Memory B cell (primary cell): ENCODE results near the gene RELN.
A peak's percentile ranks its signal among the peaks of the same experiment; 100 is the strongest.

Experiments used
- ATAC-seq: fragments of 150-1000 bp; cut with Tn5 transposase; 2 replicates; pipeline ENCODE4 v1.10.0; 2021; ENCODE audit warnings: low read depth, mild to moderate bottlenecking, moderate library complexity
- DNase-seq, 2 donors: peaks; one replicate each; pipeline ENCODE4 v3.0.0; 2022; ENCODE audit warnings: low spot score in 2 of 2
- H3K27ac Mint-ChIP-seq: one replicate; pipeline ENCODE4 v1.8.0; 2022; ENCODE audit warnings: mild to moderate bottlenecking, moderate library complexity, mixed read lengths
- H3K27me3 Mint-ChIP-seq: one replicate; pipeline ENCODE4 v1.8.0; 2022; ENCODE audit warnings: mixed read lengths
- H3K36me3 Mint-ChIP-seq: one replicate; pipeline ENCODE4 v1.8.0; 2022; ENCODE audit warnings: mild to moderate bottlenecking, mixed read lengths
- H3K4me1 Mint-ChIP-seq: one replicate; pipeline ENCODE4 v1.8.0; 2022; ENCODE audit warnings: mixed read lengths
- H3K4me3 Mint-ChIP-seq: one replicate; pipeline ENCODE4 v1.8.0; 2022; ENCODE audit warnings: mild to moderate bottlenecking, moderate library complexity, mixed read lengths
- H3K9me3 Mint-ChIP-seq: one replicate; pipeline ENCODE4 v1.8.0; 2022; ENCODE audit warnings: mixed read lengths

The RELN gene

GRCh38 chr7:104008107-104008506, 18.6 kb upstream of the RELN start:
- Mint-ChIP-seq H3K36me3 (no peaks in the 10 kb centered on the region), H3K4me3 (no peak overlapping the region), H3K27ac (no peak overlapping the region), H3K9me3 (no peaks in the 10 kb centered on the region), H3K4me1 (no peaks in the 10 kb centered on the region), H3K27me3 (peaks cover 2% of the 10 kb centered on the region)
- no peak for ATAC-seq
- DNase-seq: no peak

- Mint-ChIP-seq H3K4me3 (no peak overlapping the region), H3K36me3 (no peaks in the 10 kb centered on the region), H3K27ac (no peak overlapping the region), H3K27me3 (peaks cover 2% of the 10 kb centered on the region), H3K9me3 (no peaks in the 10 kb centered on the region), H3K4me1 (no peaks in the 10 kb centered on the region)
- ATAC-seq: no peak
- no peak for DNase-seq
These were observed 18.2 kb upstream of the RELN start for GRCh38 chr7:104007614-104008013.

GRCh38 chr7:104005197-104005596, 15.7 kb upstream of the RELN start:
- H3K27ac Mint-ChIP-seq: no peak overlapping the region
- no peaks in the 10 kb centered on the region for H3K4me1 Mint-ChIP-seq
- no peak overlapping the region for H3K4me3 Mint-ChIP-seq
- H3K36me3 Mint-ChIP-seq: no peaks in the 10 kb centered on the region
- ATAC-seq (no peak), DNase-seq (no peak)
- H3K9me3 Mint-ChIP-seq: no peaks in the 10 kb centered on the region
- H3K27me3 Mint-ChIP-seq: peaks cover 2% of the 10 kb centered on the region

GRCh38 chr7:103996639-103997038, 7.2 kb upstream of the RELN start:
- DNase-seq (no peak), ATAC-seq (no peak)
- Mint-ChIP-seq H3K4me1 (no peaks in the 10 kb centered on the region), H3K36me3 (no peaks in the 10 kb centered on the region), H3K27me3 (peaks cover 6% of the 10 kb centered on the region), H3K27ac (no peak overlapping the region), H3K4me3 (no peak overlapping the region), H3K9me3 (no peaks in the 10 kb centered on the region)

GRCh38 chr7:103996017-103996551, 6.6 kb upstream of the RELN start:
- Mint-ChIP-seq H3K36me3 (no peaks in the 10 kb centered on the region), H3K27me3 (peaks cover 6% of the 10 kb centered on the region), H3K4me3 (no peak overlapping the region), H3K9me3 (no peaks in the 10 kb centered on the region), H3K4me1 (no peaks in the 10 kb centered on the region), H3K27ac (no peak overlapping the region)
- DNase-seq: no peak
- ATAC-seq: no peak

- Mint-ChIP-seq H3K4me3 (no peak overlapping the region), H3K4me1 (no peaks in the 10 kb centered on the region), H3K27me3 (peaks cover 6% of the 10 kb centered on the region), H3K36me3 (no peaks in the 10 kb centered on the region), H3K27ac (no peak overlapping the region), H3K9me3 (no peaks in the 10 kb centered on the region)
- DNase-seq (no peak), ATAC-seq (no peak)
These were observed 6.1 kb upstream of the RELN start for GRCh38 chr7:103995554-103995953.

GRCh38 chr7:103993551-103993950, 4.1 kb upstream of the RELN start:
- no peak overlapping the region for H3K27ac Mint-ChIP-seq
- H3K36me3 Mint-ChIP-seq: no peaks in the 10 kb centered on the region
- H3K4me1 Mint-ChIP-seq: peaks cover 5% of the 10 kb centered on the region
- ATAC-seq: no peak
- no peak overlapping the region for H3K4me3 Mint-ChIP-seq
- peaks cover 8% of the 10 kb centered on the region for H3K27me3 Mint-ChIP-seq
- H3K9me3 Mint-ChIP-seq: no peaks in the 10 kb centered on the region
- no peak for DNase-seq

GRCh38 chr7:103991406-103991805, 1.9 kb upstream of the RELN start:
- Mint-ChIP-seq H3K4me1 (peaks cover 5% of the 10 kb centered on the region), H3K27me3 (peaks cover 11% of the 10 kb centered on the region), H3K9me3 (no peaks in the 10 kb centered on the region), H3K27ac (no peak overlapping the region), H3K4me3 (no peak overlapping the region), H3K36me3 (no peaks in the 10 kb centered on the region)
- DNase-seq (no peak), ATAC-seq (no peak)

GRCh38 chr7:103990991-103991390, 1.5 kb upstream of the RELN start:
- peaks cover 11% of the 10 kb centered on the region for H3K27me3 Mint-ChIP-seq
- H3K27ac Mint-ChIP-seq: no peak overlapping the region
- ATAC-seq: no peak

GRCh38 chr7:103989785-103990767, 618 bp upstream of the RELN start:
- ATAC-seq (no peak), DNase-seq (no peak)
- Mint-ChIP-seq H3K27ac (no peak overlapping the region), H3K9me3 (no peaks in the 10 kb centered on the region), H3K27me3 (peaks cover 13% of the 10 kb centered on the region), H3K4me3 (peak overlapping the region; percentile 39), H3K4me1 (peaks cover 5% of the 10 kb centered on the region), H3K36me3 (no peaks in the 10 kb centered on the region)

More at GRCh38 chr7:103990991-103991390, 1.5 kb upstream of the RELN start:
- no peak overlapping the region for H3K4me3 Mint-ChIP-seq
- H3K36me3 Mint-ChIP-seq: no peaks in the 10 kb centered on the region
- peaks cover 5% of the 10 kb centered on the region for H3K4me1 Mint-ChIP-seq
- no peaks in the 10 kb centered on the region for H3K9me3 Mint-ChIP-seq
- no peak for DNase-seq

- Mint-ChIP-seq H3K27ac (no peak overlapping the region), H3K4me3 (peak overlapping the region; percentile 29), H3K36me3 (no peaks in the 10 kb centered on the region), H3K27me3 (peaks cover 12% of the 10 kb centered on the region), H3K4me1 (peaks cover 5% of the 10 kb centered on the region), H3K9me3 (no peaks in the 10 kb centered on the region)
- DNase-seq (no peak), ATAC-seq (no peak)
These were observed 824 bp downstream of the RELN start for GRCh38 chr7:103988468-103989199.

- DNase-seq: no peak
- no peaks in the 10 kb centered on the region for H3K9me3 Mint-ChIP-seq
- no peak overlapping the region for H3K4me3 Mint-ChIP-seq
- peaks cover 10% of the 10 kb centered on the region for H3K27me3 Mint-ChIP-seq
- H3K4me1 Mint-ChIP-seq: peaks cover 5% of the 10 kb centered on the region
- no peaks in the 10 kb centered on the region for H3K36me3 Mint-ChIP-seq
- H3K27ac Mint-ChIP-seq: no peak overlapping the region
- ATAC-seq: no peak
These were observed 2.0 kb downstream of the RELN start for GRCh38 chr7:103987451-103987850.

- no peak for ATAC-seq
- no peak overlapping the region for H3K4me3 Mint-ChIP-seq
- DNase-seq: no peak
- H3K4me1 Mint-ChIP-seq: peaks cover 5% of the 10 kb centered on the region
- no peaks in the 10 kb centered on the region for H3K36me3 Mint-ChIP-seq
- H3K27ac Mint-ChIP-seq: no peak overlapping the region
- H3K27me3 Mint-ChIP-seq: peaks cover 10% of the 10 kb centered on the region
- H3K9me3 Mint-ChIP-seq: no peaks in the 10 kb centered on the region
These were observed 3.8 kb downstream of the RELN start for GRCh38 chr7:103985565-103986126.

GRCh38 chr7:103984050-103984449, 5.4 kb downstream of the RELN start:
- no peak for ATAC-seq
- H3K4me3 Mint-ChIP-seq: no peak overlapping the region
- no peaks in the 10 kb centered on the region for H3K4me1 Mint-ChIP-seq
- H3K27me3 Mint-ChIP-seq: peaks cover 7% of the 10 kb centered on the region
- no peaks in the 10 kb centered on the region for H3K36me3 Mint-ChIP-seq
- no peak for DNase-seq
- no peak overlapping the region for H3K27ac Mint-ChIP-seq
- H3K9me3 Mint-ChIP-seq: no peaks in the 10 kb centered on the region
